ENCODE measurements around the gene ITGAE.
"Not testable (repeated sequence)": the region's sequence is repeated elsewhere in the genome, so short reads cannot be mapped to it uniquely, and the experiment has no call there.

The ITGAE gene

GRCh38 chr17:3708366-3708765 lies 92.6 kb downstream of the ITGAE start (continued):
- no peak for TF ChIP-seq CREB5 (CRISPR knock-in tag; IDR thresholded peaks at IDR 0.05; ENCODE audit: low read depth)

DNA sequence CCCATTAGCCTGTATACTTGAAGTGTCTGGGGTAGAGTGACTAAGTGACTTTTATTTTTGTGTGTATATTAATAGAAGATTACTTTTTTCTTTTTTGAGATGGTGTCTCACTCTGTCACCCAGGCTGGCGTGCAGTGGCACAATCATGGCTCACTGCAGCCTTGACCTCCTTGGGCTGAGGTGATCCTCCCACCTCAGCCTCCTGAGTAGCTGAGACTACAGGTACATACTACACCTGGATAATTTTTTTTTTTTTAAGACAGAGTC lies 95.3 kb downstream of the ITGAE start:
- ATAC-seq: not testable (repeated sequence)

GRCh38 chr17:3704931-3705717 lies 95.9 kb downstream of the ITGAE start:
- TF ChIP-seq RARB (CRISPR knock-in tag; IDR thresholded peaks at IDR 0.05): no peak
- no peak for TF ChIP-seq CSRNP3 (CRISPR knock-in tag; IDR thresholded peaks at IDR 0.05)
- no peak for TF ChIP-seq ISL1 (CRISPR knock-in tag; IDR thresholded peaks at IDR 0.05)
- TF ChIP-seq ZFP3 (CRISPR knock-in tag; IDR thresholded peaks at IDR 0.05): no peak
- no peak for TF ChIP-seq ZFP30 (CRISPR knock-in tag; IDR thresholded peaks at IDR 0.05)
- TF ChIP-seq TCF4 (CRISPR knock-in tag; IDR thresholded peaks at IDR 0.05; ENCODE audit: borderline replicate concordance): no peak
- TF ChIP-seq, protein P1, sequence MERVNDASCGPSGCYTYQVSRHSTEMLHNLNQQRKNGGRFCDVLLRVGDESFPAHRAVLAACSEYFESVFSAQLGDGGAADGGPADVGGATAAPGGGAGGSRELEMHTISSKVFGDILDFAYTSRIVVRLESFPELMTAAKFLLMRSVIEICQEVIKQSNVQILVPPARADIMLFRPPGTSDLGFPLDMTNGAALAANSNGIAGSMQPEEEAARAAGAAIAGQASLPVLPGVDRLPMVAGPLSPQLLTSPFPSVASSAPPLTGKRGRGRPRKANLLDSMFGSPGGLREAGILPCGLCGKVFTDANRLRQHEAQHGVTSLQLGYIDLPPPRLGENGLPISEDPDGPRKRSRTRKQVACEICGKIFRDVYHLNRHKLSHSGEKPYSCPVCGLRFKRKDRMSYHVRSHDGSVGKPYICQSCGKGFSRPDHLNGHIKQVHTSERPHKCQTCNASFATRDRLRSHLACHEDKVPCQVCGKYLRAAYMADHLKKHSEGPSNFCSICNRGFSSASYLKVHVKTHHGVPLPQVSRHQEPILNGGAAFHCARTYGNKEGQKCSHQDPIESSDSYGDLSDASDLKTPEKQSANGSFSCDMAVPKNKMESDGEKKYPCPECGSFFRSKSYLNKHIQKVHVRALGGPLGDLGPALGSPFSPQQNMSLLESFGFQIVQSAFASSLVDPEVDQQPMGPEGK (CRISPR knock-in tag; IDR thresholded peaks at IDR 0.05; ENCODE audit: borderline replicate concordance): no peak
- no peak for TF ChIP-seq ESRRG (CRISPR knock-in tag; IDR thresholded peaks at IDR 0.05)
- no peak for TF ChIP-seq SNAI2 (CRISPR knock-in tag; IDR thresholded peaks at IDR 0.05)
- no peak for TF ChIP-seq ARNTL (CRISPR knock-in tag; IDR thresholded peaks at IDR 0.05; ENCODE audit: borderline replicate concordance, low read depth)
- no peak for TF ChIP-seq TSHZ2 (CRISPR knock-in tag; IDR thresholded peaks at IDR 0.05)
- no peak for TF ChIP-seq CREB5 (CRISPR knock-in tag; IDR thresholded peaks at IDR 0.05; ENCODE audit: low read depth)
- TF ChIP-seq, protein P2, sequence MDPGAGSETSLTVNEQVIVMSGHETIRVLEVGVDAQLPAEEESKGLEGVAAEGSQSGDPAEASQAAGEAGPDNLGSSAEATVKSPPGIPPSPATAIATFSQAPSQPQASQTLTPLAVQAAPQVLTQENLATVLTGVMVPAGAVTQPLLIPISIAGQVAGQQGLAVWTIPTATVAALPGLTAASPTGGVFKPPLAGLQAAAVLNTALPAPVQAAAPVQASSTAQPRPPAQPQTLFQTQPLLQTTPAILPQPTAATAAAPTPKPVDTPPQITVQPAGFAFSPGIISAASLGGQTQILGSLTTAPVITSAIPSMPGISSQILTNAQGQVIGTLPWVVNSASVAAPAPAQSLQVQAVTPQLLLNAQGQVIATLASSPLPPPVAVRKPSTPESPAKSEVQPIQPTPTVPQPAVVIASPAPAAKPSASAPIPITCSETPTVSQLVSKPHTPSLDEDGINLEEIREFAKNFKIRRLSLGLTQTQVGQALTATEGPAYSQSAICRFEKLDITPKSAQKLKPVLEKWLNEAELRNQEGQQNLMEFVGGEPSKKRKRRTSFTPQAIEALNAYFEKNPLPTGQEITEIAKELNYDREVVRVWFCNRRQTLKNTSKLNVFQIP (CRISPR knock-in tag; IDR thresholded peaks at IDR 0.05; ENCODE audit: borderline replicate concordance, low read depth): no peak
- TF ChIP-seq PPARA (CRISPR knock-in tag; IDR thresholded peaks at IDR 0.05; ENCODE audit: borderline replicate concordance): no peak
- no peak for TF ChIP-seq GLIS3 (CRISPR knock-in tag; IDR thresholded peaks at IDR 0.05)
- TF ChIP-seq OSR1 (CRISPR knock-in tag; IDR thresholded peaks at IDR 0.05): no peak
- no peak for TF ChIP-seq CSDC2 (CRISPR knock-in tag; IDR thresholded peaks at IDR 0.05)
- ATAC-seq: no peak

GRCh38 chr17:3702041-3702539 lies 98.9 kb downstream of the ITGAE start:
- ATAC-seq: not testable (repeated sequence)
